Activated T-cell treated with anti-CD3 and anti-CD28 coated beads, Interleukin-2, amount 50 U/mL, for 72 hours (primary cell): ENCODE results near the gene CPPED1. TPM values are rescaled to one million over a fixed set of nuclear protein-coding genes. Genes with fewer than 3 reads are reported as not detected.
"Not testable (repeated sequence)": the region's sequence is repeated elsewhere in the genome, so short reads cannot be mapped to it uniquely, and the experiment has no call there.

Experiments
- ATAC-seq, 2 donors: fragments of 150-1000 bp; cut with Tn5 transposase; replicated peaks in 1 of 2; 2 replicates each; pipeline ENCODE4 v1.10.0; 2021; ENCODE audit warnings: moderate library complexity in 2 of 2, mild to moderate bottlenecking in 1 of 2
- DNase-seq, 2 donors: peaks; one replicate each; pipeline ENCODE4 v3.0.0; 2021 to 2022; ENCODE audit warnings: mixed read lengths in 1 of 2
- H3K27ac Mint-ChIP-seq: one replicate; pipeline ENCODE4 v1.8.0; 2022; ENCODE audit warnings: mild to moderate bottlenecking, moderate library complexity, mixed read lengths
- H3K27me3 Mint-ChIP-seq: one replicate; pipeline ENCODE4 v1.8.0; 2022; ENCODE audit warnings: low read depth, mixed read lengths
- H3K36me3 Mint-ChIP-seq, 2 donors: one replicate each; pipeline ENCODE4 v1.8.0; 2022; ENCODE audit warnings: mixed read lengths in 2 of 2, mild to moderate bottlenecking in 1 of 2; ENCODE audit not compliant: insufficient read depth in 2 of 2
- H3K4me1 Mint-ChIP-seq: one replicate; pipeline ENCODE4 v1.8.0; 2022; ENCODE audit warnings: low read depth, mixed read lengths
- H3K4me3 Mint-ChIP-seq, 2 donors: one replicate each; pipeline ENCODE4 v1.8.0; 2022; ENCODE audit warnings: mild to moderate bottlenecking in 2 of 2, mixed read lengths in 2 of 2, moderate library complexity in 2 of 2
- H3K9me3 Mint-ChIP-seq, 2 donors: one replicate each; pipeline ENCODE4 v1.8.0; 2022; ENCODE audit warnings: mixed read lengths in 2 of 2
- total RNA-seq, 2 donors: library from RNA; stranded (reverse); gene quantifications; one replicate each; pipeline ENCODE4 v1.2.3, GENCODE V29; 2022

The CPPED1 gene
- total RNA-seq, 2 donors from 2014 or later, result 10.5 to 15.8 TPM

- H3K27me3 Mint-ChIP-seq, H3K36me3 Mint-ChIP-seq, H3K9me3 Mint-ChIP-seq, H3K27ac Mint-ChIP-seq, DNase-seq, ATAC-seq, H3K4me3 Mint-ChIP-seq: not testable (repeated sequence)
- H3K4me1 Mint-ChIP-seq, result peaks cover 21% of the 10 kb centered on the region
These were observed 13.1 kb upstream of the CPPED1 start for GRCh38 chr16:12816791-12817214.

- Mint-ChIP-seq H3K36me3 (peaks cover 1 to 7% of the 10 kb centered on the region in 2 donors), H3K9me3 (peaks cover 0 to 5% of the 10 kb centered on the region in 2 donors), H3K27me3 (no peaks in the 10 kb centered on the region), H3K27ac (no peak overlapping the region), H3K4me1 (peaks cover 21% of the 10 kb centered on the region), H3K4me3 (peak overlapping the region in 1 of 2 donors; percentile 37)
- DNase-seq (no peak), ATAC-seq (no peak)
These were observed 11.7 kb upstream of the CPPED1 start for GRCh38 chr16:12815361-12815760.

- H3K9me3 Mint-ChIP-seq, ATAC-seq, H3K27ac Mint-ChIP-seq, H3K4me3 Mint-ChIP-seq, H3K36me3 Mint-ChIP-seq, H3K27me3 Mint-ChIP-seq, DNase-seq: not testable (repeated sequence)
- H3K4me1 Mint-ChIP-seq, result peaks cover 16% of the 10 kb centered on the region
These were observed 10.0 kb upstream of the CPPED1 start for GRCh38 chr16:12813734-12814133.

- not testable (repeated sequence) for H3K36me3 Mint-ChIP-seq, H3K27me3 Mint-ChIP-seq, H3K9me3 Mint-ChIP-seq, H3K27ac Mint-ChIP-seq, DNase-seq, ATAC-seq, H3K4me3 Mint-ChIP-seq
- H3K4me1 Mint-ChIP-seq, result peaks cover 16% of the 10 kb centered on the region
These were observed 9.6 kb upstream of the CPPED1 start for GRCh38 chr16:12813321-12813720.

GRCh38 chr16:12811441-12812383, 8.0 kb upstream of the CPPED1 start:
- Mint-ChIP-seq H3K36me3 (peaks cover 2 to 9% of the 10 kb centered on the region in 2 donors), H3K27me3 (no peaks in the 10 kb centered on the region), H3K27ac (no peak overlapping the region), H3K4me1 (peaks cover 6% of the 10 kb centered on the region), H3K4me3 (no peak overlapping the region), H3K9me3 (peaks cover 0 to 5% of the 10 kb centered on the region in 2 donors)
- no peak for DNase-seq
- ATAC-seq, result no peak

GRCh38 chr16:12805066-12805465, 1.4 kb upstream of the CPPED1 start:
- peaks cover 42% of the 10 kb centered on the region for H3K4me1 Mint-ChIP-seq
- ATAC-seq, result no peak
- H3K36me3 Mint-ChIP-seq, result peaks cover 5 to 10% of the 10 kb centered on the region in 2 donors
- H3K27ac Mint-ChIP-seq, result no peak overlapping the region
- no peaks in the 10 kb centered on the region for H3K27me3 Mint-ChIP-seq
- DNase-seq, result no peak
- H3K4me3 Mint-ChIP-seq, result peak overlapping the region in 1 of 2 donors; percentile 77
- H3K9me3 Mint-ChIP-seq, result peaks cover 0 to 3% of the 10 kb centered on the region in 2 donors

- Mint-ChIP-seq H3K27me3 (no peaks in the 10 kb centered on the region), H3K9me3 (peaks cover 0 to 3% of the 10 kb centered on the region in 2 donors), H3K4me1 (peaks cover 42% of the 10 kb centered on the region), H3K27ac (no peak overlapping the region), H3K36me3 (peaks cover 5 to 8% of the 10 kb centered on the region in 2 donors), H3K4me3 (peak overlapping the region; percentile 93 to 94)
- DNase-seq, result no peak
- no peak for ATAC-seq
These were observed 708 bp upstream of the CPPED1 start for GRCh38 chr16:12804395-12804794.

GRCh38 chr16:12802661-12803060, 1.0 kb downstream of the CPPED1 start:
- Mint-ChIP-seq H3K27me3 (no peaks in the 10 kb centered on the region), H3K4me3 (peak overlapping the region; percentile 93 to 94), H3K27ac (peak overlapping the region; percentile 81), H3K4me1 (peaks cover 42% of the 10 kb centered on the region), H3K9me3 (peaks cover 0 to 3% of the 10 kb centered on the region in 2 donors), H3K36me3 (peaks cover 5 to 8% of the 10 kb centered on the region in 2 donors)
- no peak for ATAC-seq
- DNase-seq, result no peak

- Mint-ChIP-seq H3K4me3 (peak overlapping the region; percentile 93 to 94), H3K27ac (peak overlapping the region; percentile 81), H3K9me3 (peaks cover 0 to 3% of the 10 kb centered on the region in 2 donors), H3K27me3 (no peaks in the 10 kb centered on the region), H3K4me1 (peaks cover 42% of the 10 kb centered on the region), H3K36me3 (peaks cover 5 to 8% of the 10 kb centered on the region in 2 donors)
- ATAC-seq, result no peak
- DNase-seq, result no peak
These were observed 1.6 kb downstream of the CPPED1 start for GRCh38 chr16:12802048-12802447.

- Mint-ChIP-seq H3K36me3 (peaks cover 5 to 8% of the 10 kb centered on the region in 2 donors), H3K4me1 (peaks cover 42% of the 10 kb centered on the region), H3K4me3 (peak overlapping the region; percentile 93 to 94), H3K27me3 (no peaks in the 10 kb centered on the region), H3K27ac (peak overlapping the region; percentile 81), H3K9me3 (peaks cover 0 to 3% of the 10 kb centered on the region in 2 donors)
- ATAC-seq (no peak), DNase-seq (peak; percentile 44 to 51)
These were observed 2.1 kb downstream of the CPPED1 start for GRCh38 chr16:12801511-12802042.

- ATAC-seq (no peak), DNase-seq (no peak)
- H3K27me3 Mint-ChIP-seq, result no peaks in the 10 kb centered on the region
- peaks cover 0 to 3% of the 10 kb centered on the region in 2 donors for H3K9me3 Mint-ChIP-seq
- peaks cover 42% of the 10 kb centered on the region for H3K4me1 Mint-ChIP-seq
- H3K27ac Mint-ChIP-seq, result no peak overlapping the region
- H3K4me3 Mint-ChIP-seq, result no peak overlapping the region
- H3K36me3 Mint-ChIP-seq, result peaks cover 5 to 8% of the 10 kb centered on the region in 2 donors
These were observed 2.9 kb downstream of the CPPED1 start for GRCh38 chr16:12800817-12801216.

- H3K27me3 Mint-ChIP-seq, H3K4me3 Mint-ChIP-seq, H3K27ac Mint-ChIP-seq, DNase-seq, H3K36me3 Mint-ChIP-seq, H3K9me3 Mint-ChIP-seq, ATAC-seq: not testable (repeated sequence)
- H3K4me1 Mint-ChIP-seq, result peaks cover 42% of the 10 kb centered on the region
These were observed 3.7 kb downstream of the CPPED1 start for GRCh38 chr16:12799996-12800395.

- Mint-ChIP-seq H3K4me1 (peaks cover 32% of the 10 kb centered on the region), H3K27me3 (no peaks in the 10 kb centered on the region), H3K27ac (no peak overlapping the region), H3K36me3 (peaks cover 5 to 8% of the 10 kb centered on the region in 2 donors), H3K4me3 (no peak overlapping the region), H3K9me3 (no peaks in the 10 kb centered on the region)
- no peak for DNase-seq
- ATAC-seq, result no peak
These were observed 4.8 kb downstream of the CPPED1 start for GRCh38 chr16:12798846-12799245.
